NCI-H510A (cell line): ENCODE data around the gene UGT2A1.

Source experiments
- DNase-seq: peaks from one replicate; lab custom pipeline; 2025; lab: John Stamatoyannopoulos, UW

UGT2A1 gene

GRCh38 chr4:69589884-69590283 is 63.2 kb downstream of the UGT2A1 start:
- no peak for DNase-seq

GRCh38 chr4:69584135-69584534 is 68.9 kb downstream of the UGT2A1 start:
- DNase-seq: no peak

- DNase-seq: no peak
Observed at GRCh38 chr4:69583543-69583942, 69.5 kb downstream of the UGT2A1 start.

GRCh38 chr4:69577245-69577644 is 75.8 kb downstream of the UGT2A1 start:
- DNase-seq: no peak

- no peak for DNase-seq
Observed at GRCh38 chr4:69576251-69576877, 76.7 kb downstream of the UGT2A1 start.

GRCh38 chr4:69568787-69569186 is 84.3 kb downstream of the UGT2A1 start:
- DNase-seq: no peak

GRCh38 chr4:69563424-69563823 is 89.6 kb downstream of the UGT2A1 start:
- no peak for DNase-seq

GRCh38 chr4:69549651-69550050 is 103.4 kb downstream of the UGT2A1 start:
- DNase-seq: no peak

GRCh38 chr4:69546134-69546765 is 106.8 kb downstream of the UGT2A1 start:
- no peak for DNase-seq
